Tibial artery (tissue), 4 donors: Measurements from ENCODE around the gene BCO2.

Source experiments
- DNase-seq, 2 donors: peaks; one replicate each; pipeline ENCODE4 v3.0.0-alpha.2; 2019
- H3K27ac ChIP-seq, 2 donors: fragments of 200-600 bp; sonication (generic) in 1 of 2; 1 replicate in 1 of 2; 2 replicates in 1 of 2; pipeline ENCODE4 v1.5.1; 2018 to 2019; ENCODE audit warnings: mild to moderate bottlenecking in 1 of 2
- H3K27me3 ChIP-seq, 2 donors: fragments of 200-600 bp; sonication (generic) in 1 of 2; one replicate each; pipeline versions ENCODE4 v1.5.1 to v1.6.0; 2016 to 2019
- H3K36me3 ChIP-seq, 3 donors: fragments of 200-600 bp; sonication (generic) in 2 of 3; one replicate each; pipeline ENCODE4 v1.5.1; 2016 to 2019; ENCODE audit warnings: mild to moderate bottlenecking in 2 of 3
- H3K4me1 ChIP-seq, 4 donors: fragments of 200-600 bp; sonication (generic) in 2 of 4; 1 replicate in 3 of 4; 2 replicates in 1 of 4; pipeline ENCODE4 v1.5.1; 2016 to 2019
- H3K4me3 ChIP-seq, 2 donors: fragments of 200-600 bp; sonication (generic) in 1 of 2; 1 replicate in 1 of 2; 2 replicates in 1 of 2; pipeline ENCODE4 v1.5.1; 2018 to 2019; ENCODE audit warnings: mild to moderate bottlenecking in 2 of 2
- H3K9me3 ChIP-seq, 3 donors: fragments of 200-600 bp; sonication (generic) in 1 of 3; one replicate each; pipeline ENCODE4 v1.5.1; 2016 to 2019
- intact Hi-C: fragments of 100-400 bp; cut with DNase I; formaldehyde crosslinking; loops from one replicate; pipeline ENCODE4 v1.15.0; 2023; ENCODE audit warnings: low total_unique reads
- TF ChIP-seq, protein P1 (sequence below), 2 experiments: fragments of 200-600 bp in 1 of 2; fragments of 450-650 bp in 1 of 2; IDR thresholded peaks; one replicate each; pipeline ENCODE4 v1.5.1; 2017 to 2019; ENCODE audit warnings: antibody characterized with exemption in 2 of 2, mild to moderate bottlenecking in 1 of 2, moderate library complexity in 1 of 2

Gene BCO2

DNA sequence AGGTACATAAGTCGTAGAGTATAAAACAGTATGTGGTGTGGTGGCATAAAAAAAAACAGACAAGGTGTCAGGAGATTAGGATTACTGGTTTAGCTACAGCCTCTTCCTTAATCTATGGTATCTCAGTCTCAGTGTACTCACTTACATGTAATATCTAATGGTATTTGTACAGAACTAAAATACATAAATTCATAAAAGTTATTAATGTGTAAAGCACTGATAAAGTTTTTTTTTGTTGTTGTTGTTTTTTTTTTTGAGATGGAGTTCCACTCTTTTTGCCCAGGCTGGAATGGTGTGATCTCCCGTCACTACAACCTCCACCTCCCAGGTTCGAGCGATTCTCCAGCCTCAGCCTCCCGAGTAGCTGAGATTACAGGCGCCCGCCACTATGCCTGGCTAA is 53.8 kb downstream of the BCO2 start:
- H3K4me3 ChIP-seq: no peak overlapping the region
- TF ChIP-seq, protein P1, sequence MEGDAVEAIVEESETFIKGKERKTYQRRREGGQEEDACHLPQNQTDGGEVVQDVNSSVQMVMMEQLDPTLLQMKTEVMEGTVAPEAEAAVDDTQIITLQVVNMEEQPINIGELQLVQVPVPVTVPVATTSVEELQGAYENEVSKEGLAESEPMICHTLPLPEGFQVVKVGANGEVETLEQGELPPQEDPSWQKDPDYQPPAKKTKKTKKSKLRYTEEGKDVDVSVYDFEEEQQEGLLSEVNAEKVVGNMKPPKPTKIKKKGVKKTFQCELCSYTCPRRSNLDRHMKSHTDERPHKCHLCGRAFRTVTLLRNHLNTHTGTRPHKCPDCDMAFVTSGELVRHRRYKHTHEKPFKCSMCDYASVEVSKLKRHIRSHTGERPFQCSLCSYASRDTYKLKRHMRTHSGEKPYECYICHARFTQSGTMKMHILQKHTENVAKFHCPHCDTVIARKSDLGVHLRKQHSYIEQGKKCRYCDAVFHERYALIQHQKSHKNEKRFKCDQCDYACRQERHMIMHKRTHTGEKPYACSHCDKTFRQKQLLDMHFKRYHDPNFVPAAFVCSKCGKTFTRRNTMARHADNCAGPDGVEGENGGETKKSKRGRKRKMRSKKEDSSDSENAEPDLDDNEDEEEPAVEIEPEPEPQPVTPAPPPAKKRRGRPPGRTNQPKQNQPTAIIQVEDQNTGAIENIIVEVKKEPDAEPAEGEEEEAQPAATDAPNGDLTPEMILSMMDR (IDR thresholded peaks at IDR 0.05): no peak
- no peak for DNase-seq
- H3K4me1 ChIP-seq: peaks cover 0 to 18% (median 10%) of the 10 kb centered on the region in 4 donors
- no peak overlapping the region for H3K27ac ChIP-seq
- H3K9me3 ChIP-seq: no peaks in the 10 kb centered on the region
- intact Hi-C loops: no loop called here
- no peaks in the 10 kb centered on the region for H3K27me3 ChIP-seq
- H3K36me3 ChIP-seq: peaks cover 26 to 38% (median 36%) of the 10 kb centered on the region in 3 donors

DNA sequence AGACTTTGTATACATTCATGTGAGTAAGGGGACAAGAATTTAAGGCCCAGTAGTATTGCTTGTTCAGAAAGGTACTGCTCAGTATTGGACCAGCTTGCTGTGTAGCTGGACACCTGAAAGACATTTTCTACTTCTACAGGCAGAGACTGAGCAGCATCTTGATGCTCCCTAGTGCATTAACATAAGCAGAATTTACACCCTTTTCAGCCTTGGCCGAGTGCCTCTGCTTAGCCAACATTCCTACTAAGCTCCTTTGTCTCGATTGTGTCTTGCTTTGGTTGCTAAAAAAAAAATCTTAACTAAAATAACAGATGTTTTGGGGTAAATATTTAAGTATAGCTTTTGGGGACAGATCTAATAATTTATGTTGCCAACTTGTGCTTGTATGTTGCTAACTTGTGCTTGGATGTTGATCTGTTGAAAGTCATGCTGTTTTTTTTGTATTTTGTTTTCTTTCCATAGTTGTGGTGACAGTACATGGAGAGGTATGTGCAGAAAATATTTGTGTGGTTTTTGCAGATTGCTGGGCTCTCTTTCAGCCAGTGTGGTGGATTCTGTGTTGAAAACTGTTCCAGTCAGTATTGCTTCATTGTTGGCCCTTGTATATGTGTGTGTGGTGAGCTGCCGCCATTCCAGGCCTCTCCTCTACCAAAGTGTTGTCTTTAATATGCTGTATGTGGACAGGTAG is 54.6 kb downstream of the BCO2 start:
- intact Hi-C loops: no loop called here
- no peak for DNase-seq
- H3K27me3 ChIP-seq: no peaks in the 10 kb centered on the region
- H3K4me1 ChIP-seq: peaks cover 0 to 18% (median 10%) of the 10 kb centered on the region in 4 donors
- TF ChIP-seq, protein P1 (IDR thresholded peaks at IDR 0.05): no peak
- H3K4me3 ChIP-seq: no peak overlapping the region
- H3K36me3 ChIP-seq: peaks cover 29 to 43% (median 42%) of the 10 kb centered on the region in 3 donors
- H3K27ac ChIP-seq: no peak overlapping the region
- H3K9me3 ChIP-seq: no peaks in the 10 kb centered on the region

DNA sequence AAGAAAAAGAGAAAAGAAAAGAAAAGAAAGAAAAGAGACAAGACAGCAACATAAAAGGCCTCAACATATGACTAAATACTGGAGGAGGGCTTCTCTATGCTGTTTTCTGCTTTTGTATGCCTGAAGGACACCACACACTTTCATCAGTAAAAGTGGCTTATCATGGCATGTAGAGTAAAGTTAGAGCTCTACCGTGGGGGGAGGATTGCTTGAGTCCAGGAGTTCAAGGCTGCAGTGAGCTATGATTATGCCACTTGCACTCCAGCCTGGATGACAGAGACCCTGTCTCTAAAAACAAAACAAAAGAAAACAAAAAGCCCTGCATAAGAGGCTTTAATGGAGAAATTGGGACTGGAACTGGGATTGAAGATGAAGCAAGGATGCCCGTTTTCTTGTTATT is 56.6 kb downstream of the BCO2 start:
- H3K36me3 ChIP-seq: peaks cover 40 to 64% (median 63%) of the 10 kb centered on the region in 3 donors

DNA sequence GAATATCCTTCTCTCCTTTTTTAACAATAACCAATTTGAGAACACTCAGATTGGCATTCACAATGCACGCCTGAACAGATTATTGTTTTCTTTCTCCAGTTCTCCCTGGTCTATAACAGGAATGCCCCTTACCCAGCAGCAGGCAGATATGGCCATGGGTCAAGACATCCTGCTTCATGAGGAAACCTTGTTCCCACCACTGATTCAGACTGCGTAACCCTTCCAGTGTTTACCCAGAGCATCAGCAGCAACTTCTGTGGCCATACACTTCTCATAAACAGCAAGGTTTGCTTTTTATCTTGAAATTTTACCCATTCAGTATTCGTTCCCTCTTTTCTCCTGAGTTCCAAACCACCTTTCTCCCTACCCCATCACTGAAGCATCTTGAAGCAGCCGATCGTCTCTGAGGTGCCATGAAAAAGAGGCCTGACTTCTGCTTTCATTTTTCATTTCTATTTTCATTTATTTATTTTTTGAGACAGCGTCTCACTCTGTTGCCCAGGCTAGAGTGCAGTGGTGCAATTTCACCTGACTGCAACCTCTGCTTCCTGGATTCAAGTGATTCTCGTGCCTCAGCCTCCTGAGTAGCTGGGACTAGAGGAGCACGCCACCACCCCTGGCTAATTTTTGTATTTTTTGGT is 60.6 kb downstream of the BCO2 start:
- H3K27ac ChIP-seq: no peak overlapping the region
- no peaks in the 10 kb centered on the region for H3K4me1 ChIP-seq
- no peak for DNase-seq
- H3K36me3 ChIP-seq: peaks cover 43 to 67% (median 64%) of the 10 kb centered on the region in 3 donors
- H3K9me3 ChIP-seq: no peaks in the 10 kb centered on the region
- TF ChIP-seq, protein P1 (IDR thresholded peaks at IDR 0.05): no peak
- H3K4me3 ChIP-seq: no peak overlapping the region
- H3K27me3 ChIP-seq: no peaks in the 10 kb centered on the region
- intact Hi-C loops: no loop called here

More for the DNA sequence above, 56.6 kb downstream of the BCO2 start:
- intact Hi-C loops: no loop called here
- no peak overlapping the region for H3K4me3 ChIP-seq
- no peaks in the 10 kb centered on the region for H3K27me3 ChIP-seq
- H3K27ac ChIP-seq: no peak overlapping the region
- H3K4me1 ChIP-seq: peaks cover 0 to 11% (median 9%) of the 10 kb centered on the region in 4 donors
- H3K9me3 ChIP-seq: no peaks in the 10 kb centered on the region
- no peak for DNase-seq
- TF ChIP-seq, protein P1 (IDR thresholded peaks at IDR 0.05): no peak

DNA sequence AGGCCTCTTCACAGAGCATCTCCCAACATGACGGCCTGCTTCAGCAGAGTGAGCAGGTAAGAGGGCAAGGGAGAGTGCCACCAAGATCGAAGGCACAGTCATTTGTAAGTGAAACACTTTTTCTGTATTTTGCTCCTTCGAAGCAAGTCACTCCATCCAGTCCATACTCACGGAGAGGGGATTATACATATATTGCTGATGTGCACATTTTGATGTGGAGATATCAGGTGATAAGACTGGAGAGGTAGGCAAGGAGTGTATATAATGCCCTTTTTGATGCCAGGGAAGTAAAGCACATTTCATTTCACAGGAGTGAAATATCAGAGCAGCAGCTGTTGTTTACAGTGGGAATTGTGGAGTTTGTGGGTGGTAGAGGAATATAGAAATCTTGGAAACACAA is 62.1 kb downstream of the BCO2 start:
- no peak for DNase-seq
- H3K27me3 ChIP-seq: no peaks in the 10 kb centered on the region
- H3K27ac ChIP-seq: no peak overlapping the region
- H3K36me3 ChIP-seq: peaks cover 39 to 59% (median 56%) of the 10 kb centered on the region in 3 donors
- H3K9me3 ChIP-seq: no peaks in the 10 kb centered on the region
- TF ChIP-seq, protein P1 (IDR thresholded peaks at IDR 0.05): no peak
- intact Hi-C loops: no loop called here
- no peaks in the 10 kb centered on the region for H3K4me1 ChIP-seq
- no peak overlapping the region for H3K4me3 ChIP-seq
